Suppressor macrophage treated with lipopolysaccharide for 4 hours (primary cell): ENCODE data around the gene NRAS.
"Not testable (repeated sequence)": the region's sequence is repeated elsewhere in the genome, so short reads cannot be mapped to it uniquely, and the experiment has no call there.

ENCODE experiments used
- DNase-seq: peaks from one replicate; pipeline ENCODE4 v3.0.0-alpha.2; 2020

Gene NRAS

DNA sequence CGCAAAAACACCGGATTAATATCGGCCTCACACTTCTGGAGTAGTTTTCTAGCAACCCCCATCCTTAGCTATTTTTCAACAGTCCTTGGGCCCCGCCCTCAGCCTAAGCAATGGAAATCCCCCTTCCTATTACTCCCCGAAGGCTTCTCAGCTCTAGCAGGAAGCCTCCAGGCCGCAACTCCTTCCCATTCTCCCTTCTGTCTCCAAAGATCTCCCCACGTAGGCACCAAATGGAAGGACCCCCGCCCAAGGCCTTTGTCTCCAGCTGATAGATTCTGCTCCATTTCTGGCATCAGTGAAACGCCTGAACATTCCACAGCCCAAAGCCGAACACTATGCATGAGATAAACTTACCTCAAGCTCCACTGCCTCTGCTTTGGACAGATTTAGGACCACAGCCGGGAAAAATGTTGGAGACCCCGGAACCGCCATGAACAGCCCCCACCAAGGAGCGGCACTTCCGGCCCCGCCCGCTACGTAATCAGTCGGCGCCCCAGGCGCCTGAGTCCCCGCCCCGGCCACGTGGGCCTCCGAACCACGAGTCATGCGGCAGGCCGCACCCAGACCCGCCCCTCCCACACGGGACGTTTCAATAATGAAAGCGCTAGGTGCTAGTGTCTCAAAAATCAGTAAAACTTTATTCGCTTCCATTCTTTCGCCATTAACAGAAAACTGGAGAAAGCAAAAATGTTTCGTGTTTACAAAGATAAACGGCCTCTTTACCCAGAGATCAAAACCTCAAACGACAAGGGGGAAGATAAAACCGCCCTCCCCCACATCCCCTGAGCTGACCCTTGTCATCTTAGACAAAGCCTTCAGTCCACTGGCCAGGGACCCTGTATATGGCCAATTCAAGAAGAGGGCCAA lies at the start of gene NRAS:
TSS of gene NRAS (minus strand) at position 468 of the 867 bp plus-strand sequence. CDS start 611 bp downstream, outside the sequence.
- peak; percentile 98 for DNase-seq

GRCh38 chr1:114764689-114765088 lies 48.1 kb upstream of the NRAS start:
- DNase-seq: no peak

DNA sequence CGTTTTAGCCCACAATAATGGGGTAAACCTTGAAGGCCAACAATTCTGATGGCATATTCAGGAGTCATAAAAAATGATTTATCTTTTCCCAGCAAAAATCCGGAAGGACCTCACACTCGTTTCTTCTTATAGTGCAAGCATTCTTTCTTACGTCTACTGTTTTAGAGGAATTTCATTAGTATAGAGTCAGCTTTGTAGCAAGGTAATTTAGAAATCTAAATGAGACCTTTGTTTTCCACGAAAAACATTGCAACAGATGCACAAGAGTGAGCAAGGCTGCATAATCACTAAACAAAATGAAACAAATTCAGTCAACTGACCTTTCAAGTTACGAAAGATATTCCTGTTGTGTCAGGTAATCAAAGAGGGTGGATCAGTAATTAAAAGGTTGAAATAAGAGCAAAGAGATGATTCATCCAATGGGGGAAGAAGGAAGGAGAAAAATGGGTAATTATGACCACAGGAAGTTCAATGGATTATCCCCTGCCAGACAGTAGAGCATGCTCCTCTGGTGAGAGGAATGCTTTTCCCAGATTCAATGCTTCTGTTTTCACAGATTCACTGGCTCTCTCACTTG lies 41.8 kb upstream of the NRAS start:
- DNase-seq: peak; percentile 29

- peak; percentile 100 for DNase-seq
Measured at GRCh38 chr1:114757455-114758255, 41.1 kb upstream of the NRAS start, which contains the start of gene CSDE1. Gene CSDE1 (minus strand): TSS chr1:114757984. CDS start chr1:114739890, 18,094 bp downstream.

- DNase-seq: peak; percentile 86
Measured at GRCh38 chr1:114756949-114757454, 40.4 kb upstream of the NRAS start.

DNA sequence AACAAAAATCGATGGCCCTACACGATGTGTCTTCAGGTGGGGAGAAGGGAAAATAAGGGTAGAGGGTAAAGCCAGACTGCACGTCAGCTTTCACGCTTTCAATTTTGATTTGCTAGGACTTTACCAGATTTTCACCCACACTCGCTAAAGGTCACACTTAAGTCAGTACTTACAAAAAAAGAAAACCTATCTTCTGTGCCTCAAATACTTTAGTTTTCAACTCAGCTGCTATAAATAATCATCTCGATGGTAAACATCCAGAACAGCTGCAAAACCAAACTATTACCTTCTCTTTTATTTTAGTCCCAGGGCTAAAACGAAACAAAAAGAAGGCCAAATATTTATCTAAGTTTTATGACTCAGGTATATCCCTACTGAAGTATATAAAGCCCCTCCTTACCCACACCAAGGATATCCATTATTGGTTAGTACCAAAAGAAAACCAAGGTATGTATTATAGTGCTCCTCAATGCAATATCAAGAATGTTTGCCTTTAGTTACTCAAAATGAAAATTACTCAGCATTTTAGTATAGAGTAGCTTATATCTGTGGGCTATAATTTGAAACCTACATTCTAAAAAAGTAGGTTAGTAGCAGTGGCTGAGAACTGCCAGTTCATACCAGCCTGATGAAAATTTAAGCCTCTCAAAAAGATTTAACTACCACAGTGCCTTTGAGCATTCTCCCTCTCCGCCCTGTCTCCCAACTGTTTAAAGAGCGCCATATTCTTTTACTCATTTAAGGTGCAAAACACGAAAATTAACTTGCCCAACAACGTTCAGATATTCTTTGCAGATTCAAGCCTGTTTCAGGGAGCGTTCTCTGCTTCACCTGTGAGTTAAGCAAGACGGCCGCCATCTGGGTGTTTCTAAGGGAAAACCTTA lies 39.7 kb upstream of the NRAS start:
- DNase-seq: peak; percentile 35

DNA sequence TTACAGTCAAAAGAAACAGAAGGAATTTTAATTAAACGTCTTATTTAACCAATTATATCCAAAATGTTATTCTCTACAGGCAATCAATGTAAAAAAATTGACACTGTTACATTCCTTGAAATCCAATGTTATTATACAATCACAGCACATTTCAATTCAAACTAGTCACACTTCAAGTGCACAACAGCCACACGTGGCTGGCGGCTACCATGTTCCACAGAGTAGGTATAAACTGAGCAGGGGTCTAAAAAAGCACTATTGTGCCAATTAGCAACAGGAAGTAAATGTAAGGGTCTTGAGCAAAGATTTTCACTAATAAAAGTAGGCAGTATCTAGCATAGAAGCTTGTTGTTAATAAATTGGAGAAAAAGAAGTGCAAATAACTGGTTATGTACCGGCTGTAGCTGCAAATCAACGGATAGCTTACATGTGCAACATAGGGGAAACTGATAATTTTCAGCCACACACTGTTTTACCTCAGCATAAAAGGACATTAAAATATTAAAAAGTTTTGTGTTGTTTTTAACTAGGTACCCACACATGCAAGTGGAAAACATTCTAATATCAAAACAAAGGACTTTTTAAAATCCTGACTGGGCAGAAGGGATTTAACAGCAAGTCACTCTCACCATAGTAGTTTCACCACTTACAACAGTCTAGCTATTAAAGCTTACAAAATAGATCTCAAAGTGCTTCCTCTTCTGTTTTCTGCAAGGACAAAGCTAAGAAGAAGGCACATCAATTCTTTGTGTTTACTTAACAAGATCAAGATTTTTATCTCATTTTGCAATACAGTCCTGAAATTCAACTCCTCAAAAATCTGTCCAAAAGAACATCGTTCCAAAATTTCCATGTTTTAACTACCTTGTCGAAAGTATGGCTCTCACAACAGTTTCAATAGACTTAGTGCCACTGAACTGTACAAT lies 38.7 kb upstream of the NRAS start:
- DNase-seq: peak; percentile 55

- not testable (repeated sequence) for DNase-seq
Measured at GRCh38 chr1:114753702-114754101, 37.1 kb upstream of the NRAS start.

- DNase-seq: no peak
Measured at GRCh38 chr1:114753143-114753542, 36.6 kb upstream of the NRAS start.

DNA sequence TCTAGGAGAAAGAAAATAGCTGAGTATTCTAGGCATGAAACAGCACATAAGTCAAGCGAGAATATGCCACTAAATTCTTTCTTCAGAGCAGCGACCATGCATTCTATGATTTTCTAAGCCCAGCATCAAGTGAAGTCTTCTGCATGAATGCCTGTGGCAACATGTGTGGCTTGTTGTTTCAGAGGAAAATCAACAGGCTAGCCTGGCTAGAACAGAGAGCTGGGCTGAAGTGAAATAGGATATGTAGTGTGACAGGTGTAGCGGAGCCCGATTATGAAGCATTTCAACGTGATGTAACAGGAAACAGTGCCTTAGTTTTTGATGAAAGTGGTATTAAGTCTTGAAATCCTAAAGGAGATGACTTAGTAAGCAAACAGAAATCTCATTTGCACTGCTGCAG lies 34.2 kb upstream of the NRAS start:
- DNase-seq: no peak

DNA sequence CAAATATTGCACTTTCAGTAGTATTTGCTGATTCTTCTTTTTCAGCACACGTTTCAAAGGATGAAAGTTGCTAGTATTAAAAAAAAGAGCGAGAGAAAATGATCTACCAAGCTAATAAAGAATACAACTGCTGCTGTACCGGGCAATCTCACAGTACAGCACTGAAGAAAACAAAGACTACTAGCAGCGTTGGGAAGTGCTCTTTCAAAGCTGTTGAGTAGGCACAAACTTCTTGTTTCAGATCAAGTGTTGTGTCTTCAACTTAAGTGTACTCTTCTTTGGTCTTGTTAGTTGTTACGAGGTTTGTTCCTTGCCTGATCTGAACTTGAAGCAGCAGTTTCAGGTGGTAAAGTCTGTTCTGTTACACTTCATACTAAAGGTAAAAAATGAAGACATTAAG lies 33.3 kb upstream of the NRAS start:
- DNase-seq: no peak

GRCh38 chr1:114746450-114747121 lies 30.0 kb upstream of the NRAS start:
- no peak for DNase-seq

GRCh38 chr1:114745291-114745690 lies 28.7 kb upstream of the NRAS start:
- DNase-seq: peak; percentile 74

DNA sequence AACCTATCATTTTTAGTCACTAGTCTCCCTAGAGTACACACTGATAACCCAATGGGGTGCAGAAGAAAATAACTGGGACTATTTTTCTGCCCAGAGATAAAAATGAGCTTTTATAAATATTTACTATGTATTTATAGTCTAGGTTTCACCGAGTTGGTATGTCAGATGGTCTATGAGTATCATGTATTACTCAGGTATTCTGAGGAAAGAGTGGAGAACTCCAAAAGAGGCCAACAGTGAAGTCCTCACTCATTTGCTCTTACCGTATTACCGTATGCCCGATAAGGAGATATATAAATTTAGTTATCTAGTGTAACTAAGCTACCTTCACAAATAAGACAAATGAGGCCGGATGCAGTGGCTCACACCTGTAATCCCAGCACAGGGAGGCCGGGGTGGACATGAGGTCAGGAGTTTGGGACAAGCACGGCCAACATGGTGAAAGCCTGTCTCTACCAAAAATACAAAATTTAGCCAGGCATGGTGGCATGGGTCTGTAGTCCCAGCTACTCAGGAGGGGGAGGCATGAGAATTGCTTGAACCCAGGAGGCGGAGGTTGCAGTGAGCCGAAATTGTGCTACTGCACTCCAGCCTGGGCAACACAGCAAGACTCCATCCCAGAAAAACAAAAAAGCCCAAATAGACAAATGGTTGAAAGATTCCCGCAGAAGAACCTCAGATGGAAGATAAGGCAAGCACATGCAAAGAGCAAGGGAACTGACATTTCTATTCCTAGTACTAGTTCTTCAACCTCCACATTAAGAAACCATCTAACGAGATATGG lies 25.6 kb upstream of the NRAS start:
- DNase-seq: no peak

- DNase-seq: no peak
Measured at GRCh38 chr1:114740331-114740730, 23.8 kb upstream of the NRAS start.

DNA sequence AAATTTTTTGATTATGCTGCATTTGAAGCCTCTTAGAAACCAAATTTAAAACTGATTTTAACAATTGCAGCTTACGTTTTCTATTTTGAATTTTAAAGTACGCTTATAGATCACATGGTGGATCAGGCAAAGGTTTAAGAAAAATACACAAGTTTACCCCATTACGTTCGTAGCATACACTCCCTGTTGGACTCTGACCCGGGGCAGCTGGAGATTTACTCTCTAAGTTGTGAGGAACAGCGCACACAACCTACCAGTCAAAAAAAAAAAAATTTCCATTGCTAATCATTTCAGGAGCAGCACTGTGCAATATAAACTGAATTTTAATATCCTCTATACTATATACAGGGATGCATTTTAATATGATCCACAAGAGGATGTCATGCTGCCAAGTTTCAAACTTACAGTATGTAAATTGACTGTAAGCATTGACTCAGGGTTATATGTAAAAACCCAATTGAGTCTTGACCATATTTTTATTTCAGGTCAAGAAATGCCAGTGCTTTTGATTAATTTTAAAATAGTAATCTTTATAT lies 20.8 kb upstream of the NRAS start:
- no peak for DNase-seq

GRCh38 chr1:114735479-114735878 lies 18.9 kb upstream of the NRAS start:
- DNase-seq: no peak

GRCh38 chr1:114729782-114730181 lies 13.2 kb upstream of the NRAS start:
- DNase-seq: no peak

DNA sequence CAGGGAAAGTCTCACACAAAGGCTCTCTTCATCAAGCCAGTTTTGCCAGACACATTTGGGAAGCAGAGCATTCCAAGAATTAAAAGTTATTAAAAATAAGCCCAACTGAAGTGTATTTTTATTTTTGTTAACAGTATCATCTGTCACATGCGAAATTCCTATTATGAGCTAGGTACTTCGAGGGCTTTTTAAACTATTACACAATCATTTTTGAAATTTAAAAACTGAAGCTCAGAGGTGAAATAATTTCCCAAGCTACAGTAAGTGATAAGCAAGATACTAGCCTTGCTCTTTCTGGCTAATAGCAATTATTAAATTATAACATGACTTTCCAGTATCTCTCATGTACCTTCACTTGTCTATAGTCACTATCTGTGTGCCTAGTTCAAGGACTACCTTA lies 12.0 kb upstream of the NRAS start:
- no peak for DNase-seq
